Hindlimb muscle (tissue), 1 donor: ENCODE results near the gene GPC3. TPM values are rescaled to one million over a fixed set of nuclear protein-coding genes. Genes with fewer than 3 reads are reported as not detected.

ENCODE experiments used
- DNase-seq: peaks from one replicate; pipeline ENCODE4 v3.0.0-alpha.2; 2013
- polyA plus RNA-seq: library from polyadenylated mRNA; unstranded; fragments of 120-200 nt; gene quantifications from one replicate; pipeline ENCODE4 v1.2.1, GENCODE V29; 2013; ENCODE audit not compliant: insufficient read length

Gene GPC3
- polyA plus RNA-seq, 1 donor = 291 TPM

GRCh38 chrX:133881893-133882292 lies 103.5 kb downstream of the GPC3 start:
- DNase-seq = no peak

- no peak for DNase-seq
Observed at GRCh38 chrX:133881007-133881406, 104.4 kb downstream of the GPC3 start.

DNA sequence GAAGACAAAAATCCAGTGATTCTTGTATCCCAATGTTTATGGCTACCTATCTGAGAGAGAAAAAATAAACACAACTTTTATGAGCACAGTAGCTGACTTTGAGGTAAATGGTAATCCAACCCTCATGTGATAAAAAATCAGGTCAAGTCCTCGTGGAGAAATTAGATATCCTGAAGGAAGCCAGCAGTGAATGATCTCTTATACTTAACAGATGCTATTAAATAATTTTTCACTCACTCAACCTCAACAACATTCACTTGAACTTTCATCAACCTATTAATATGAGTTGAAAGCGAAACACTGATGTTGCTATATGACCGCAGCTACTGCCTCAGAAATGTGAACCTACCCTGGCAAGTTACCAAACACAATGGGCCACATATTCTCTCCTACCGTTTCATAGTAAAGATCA lies 105.4 kb downstream of the GPC3 start:
- no peak for DNase-seq

DNA sequence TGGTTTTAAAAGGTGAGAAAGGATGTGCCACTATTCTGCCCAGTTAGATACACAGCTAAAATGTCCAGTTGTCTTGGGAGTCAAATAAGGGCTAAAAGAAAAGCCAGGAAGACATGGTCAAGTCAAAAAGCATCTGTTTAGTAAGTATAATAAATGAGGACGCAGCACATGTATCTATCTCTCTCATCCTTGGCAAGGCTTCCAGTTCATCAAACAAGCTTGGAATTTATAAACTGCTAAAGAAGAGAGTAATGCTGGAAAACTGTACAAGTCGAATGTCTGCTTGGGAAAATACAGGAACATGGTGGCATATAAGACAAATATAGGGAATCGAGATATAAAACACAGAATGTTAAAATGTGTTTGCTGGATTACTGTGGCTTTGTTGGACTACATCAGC lies 106.7 kb downstream of the GPC3 start:
- DNase-seq = no peak

DNA sequence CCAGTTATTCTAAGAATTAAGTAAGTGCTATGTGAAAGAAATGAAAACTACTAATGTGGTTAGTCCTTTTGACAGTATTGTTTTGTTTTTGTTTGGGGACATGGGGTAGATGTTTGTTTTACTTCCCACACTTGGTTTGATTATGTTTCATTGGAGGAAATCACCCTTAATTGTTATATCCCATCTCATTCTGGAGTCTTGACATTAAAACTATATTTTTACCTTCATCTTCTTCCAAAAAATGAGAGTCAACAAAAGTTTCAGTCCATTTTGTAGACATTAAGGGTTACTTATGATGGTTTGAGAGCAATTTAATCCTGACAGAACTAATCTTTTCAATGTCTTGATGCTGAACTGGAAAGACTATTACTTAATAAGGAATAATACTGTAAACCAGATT lies 108.7 kb downstream of the GPC3 start:
- no peak for DNase-seq

- DNase-seq = no peak
Observed at GRCh38 chrX:133869270-133869669, 116.1 kb downstream of the GPC3 start.

GRCh38 chrX:133868682-133869081 lies 116.7 kb downstream of the GPC3 start:
- no peak for DNase-seq

DNA sequence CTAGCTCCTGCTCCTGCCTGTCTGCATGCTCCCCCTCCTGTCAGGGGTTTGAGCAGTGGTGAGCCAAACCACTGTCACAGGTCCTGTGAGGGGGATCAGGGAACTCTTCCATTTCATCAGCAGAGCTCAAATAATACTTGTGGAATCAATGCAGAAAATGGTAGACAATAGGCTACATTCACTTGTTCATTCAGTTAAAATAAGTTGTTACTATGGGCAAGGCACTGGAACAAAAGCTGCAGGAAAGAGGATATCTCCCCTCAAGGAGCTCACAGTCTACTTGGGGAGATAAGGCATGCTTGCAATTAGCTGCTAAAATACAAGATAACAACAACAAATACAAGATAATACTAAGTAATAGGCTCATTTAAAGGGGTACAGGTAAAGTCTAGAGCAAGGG lies 117.1 kb downstream of the GPC3 start:
- DNase-seq = no peak

- DNase-seq = no peak
Observed at GRCh38 chrX:133865761-133866471, 119.5 kb downstream of the GPC3 start.

GRCh38 chrX:133864236-133864635 lies 121.2 kb downstream of the GPC3 start:
- no peak for DNase-seq

DNA sequence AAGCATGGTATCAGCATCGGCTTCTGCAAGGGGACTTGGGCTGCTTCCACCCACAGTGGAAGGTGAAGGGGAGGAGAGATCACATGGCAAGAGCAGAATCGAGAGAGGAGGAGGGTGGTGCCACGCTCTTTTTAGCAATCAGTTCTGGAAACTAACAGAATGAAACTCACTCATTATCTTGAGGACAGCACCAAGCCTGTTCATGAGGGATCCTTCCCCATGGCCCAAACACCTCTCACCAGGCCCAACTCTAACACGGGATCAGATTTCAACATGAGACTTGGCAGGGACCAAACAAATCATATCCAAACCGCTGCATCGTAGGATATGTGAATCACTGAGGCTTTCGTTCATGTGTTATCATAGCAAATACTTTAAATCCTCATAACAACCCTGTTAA lies 125.5 kb downstream of the GPC3 start:
- peak; percentile 62 for DNase-seq

DNA sequence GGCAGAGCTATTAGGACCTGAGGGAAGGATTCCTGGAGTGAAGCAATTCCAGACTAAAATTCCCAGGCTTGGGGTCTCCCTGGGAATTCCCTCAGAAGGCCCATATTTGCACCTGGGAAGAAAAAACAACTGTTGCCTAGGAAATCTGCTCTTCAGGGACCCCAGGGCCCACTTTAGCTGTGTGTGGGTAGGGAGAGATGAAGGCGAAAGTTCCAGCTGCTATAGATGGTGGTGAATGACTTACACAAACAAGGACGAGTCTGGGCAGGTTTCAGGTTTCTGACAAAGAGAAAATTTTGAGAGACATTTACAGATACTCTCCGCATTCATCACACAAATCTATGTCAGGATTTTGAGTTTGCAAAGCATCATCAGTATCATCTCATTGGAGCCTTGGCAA lies 126.1 kb downstream of the GPC3 start:
- DNase-seq = no peak

GRCh38 chrX:133857640-133858269 lies 127.6 kb downstream of the GPC3 start:
- DNase-seq = no peak

GRCh38 chrX:133856819-133857218 lies 128.6 kb downstream of the GPC3 start:
- no peak for DNase-seq

DNA sequence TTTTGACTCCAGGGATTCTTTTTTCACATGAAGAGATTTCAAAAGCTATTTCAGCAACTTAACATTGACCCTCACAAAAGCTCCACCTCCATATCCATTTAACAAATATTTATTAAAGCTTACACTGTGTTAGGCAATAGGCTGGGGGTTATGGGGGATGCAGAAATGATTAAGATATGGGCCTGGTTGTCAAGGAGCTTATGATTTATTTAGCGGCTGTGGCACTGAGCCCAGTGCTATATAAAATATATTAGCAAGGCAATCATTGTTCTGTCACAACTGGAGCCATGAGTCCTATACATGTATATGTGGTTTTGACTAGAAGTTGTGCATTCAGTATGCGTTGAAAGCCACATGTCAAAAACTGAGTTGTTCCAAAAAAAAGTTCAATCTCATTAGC lies 131.1 kb downstream of the GPC3 start:
- DNase-seq = no peak

- DNase-seq = no peak
Observed at GRCh38 chrX:133852837-133853356, 132.5 kb downstream of the GPC3 start.

DNA sequence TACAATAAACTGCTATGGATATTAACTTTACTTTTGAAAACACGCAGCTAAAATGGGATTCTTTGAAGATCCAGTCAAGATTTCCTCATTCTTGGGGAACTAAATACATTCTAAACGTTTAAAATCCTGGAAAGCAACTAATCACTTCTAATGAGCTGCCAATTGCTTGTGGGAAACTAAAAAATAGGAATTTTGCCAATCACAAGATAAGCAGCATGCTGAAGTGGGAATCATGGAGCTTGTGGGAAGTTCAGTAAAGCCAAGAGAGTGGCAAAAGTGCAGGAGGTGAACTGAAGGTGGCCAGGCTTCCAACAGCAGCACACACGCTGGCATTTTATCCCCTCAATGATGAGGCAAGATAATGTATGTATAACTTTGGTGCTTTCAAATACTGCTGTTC lies 133.0 kb downstream of the GPC3 start:
- DNase-seq = no peak

- DNase-seq = no peak
Observed at GRCh38 chrX:133850399-133850798, 135.0 kb downstream of the GPC3 start.

GRCh38 chrX:133849676-133850075 lies 135.7 kb downstream of the GPC3 start:
- DNase-seq = no peak

DNA sequence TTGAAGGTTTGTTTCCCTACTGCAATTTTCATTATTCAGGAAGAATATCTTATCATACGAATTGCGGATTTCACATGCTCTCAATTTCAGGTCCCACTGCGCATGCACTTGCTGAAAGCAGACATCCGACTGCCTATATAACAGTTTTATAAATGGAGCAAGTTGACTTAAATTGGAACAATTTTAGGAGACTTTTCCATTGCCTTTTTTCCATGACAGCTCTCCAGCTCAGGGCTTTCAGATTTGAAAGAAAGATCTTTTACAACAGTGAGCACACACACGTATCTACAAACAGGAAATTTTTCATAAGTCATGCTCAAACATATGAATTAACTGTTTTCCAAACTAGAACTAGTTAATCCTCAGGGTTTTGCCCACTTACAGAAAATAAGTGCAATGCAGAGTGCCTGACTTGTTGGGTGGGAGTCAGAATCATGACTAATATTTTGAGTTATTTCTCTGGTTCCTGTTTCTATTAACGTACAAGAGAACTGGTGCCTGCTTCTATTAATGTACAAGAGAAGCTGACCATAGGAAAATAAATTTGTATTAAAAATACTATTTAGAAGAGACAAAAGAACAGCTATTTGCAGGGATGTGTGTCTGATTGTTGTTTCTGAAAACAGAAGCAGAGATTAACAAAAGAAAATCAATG lies 137.9 kb downstream of the GPC3 start:
- no peak for DNase-seq

- no peak for DNase-seq
Observed at GRCh38 chrX:133846311-133846710, 139.1 kb downstream of the GPC3 start.

GRCh38 chrX:133840415-133840814 lies 145.0 kb downstream of the GPC3 start:
- no peak for DNase-seq

- DNase-seq = no peak
Observed at GRCh38 chrX:133838761-133839676, 146.4 kb downstream of the GPC3 start.
